ENCODE data around the gene ANG.
"Not testable (repeated sequence)": the region's sequence is repeated elsewhere in the genome, so short reads cannot be mapped to it uniquely, and the experiment has no call there.

ANG gene

DNA sequence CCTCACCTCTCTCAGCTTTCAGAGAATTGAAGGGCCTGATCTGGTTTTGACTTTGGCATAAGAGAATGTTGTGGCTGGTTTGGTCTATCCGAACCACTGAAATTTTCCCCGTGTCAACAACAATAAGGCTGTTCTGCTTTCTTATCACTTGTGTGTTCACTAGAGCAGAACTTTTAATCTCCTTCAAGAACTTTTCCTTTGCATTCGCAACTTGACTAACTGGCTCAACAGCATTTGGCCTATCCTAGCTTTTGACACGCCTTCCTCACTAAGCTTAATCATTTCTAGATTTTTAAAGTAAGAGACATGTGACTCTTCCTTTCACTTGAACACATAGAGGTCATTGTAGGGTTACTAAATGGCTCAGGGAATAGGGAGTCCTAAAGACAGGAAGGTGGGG lies 31.2 kb downstream of the ANG start:
- no peak for DNase-seq (ENCODE audit: low read depth, low spot score)
- Histone ChIP-seq H3K9ac (ENCODE audit: insufficient read length) (no peak overlapping the region), H3K4me3 (no peak overlapping the region), H3K27ac (no peak overlapping the region), H3K36me3 (ENCODE audit: insufficient read depth, low read length) (no peaks in the 10 kb centered on the region), H3K9me3 (ENCODE audit: low read depth, low read length) (no peaks in the 10 kb centered on the region)
- no peak for TF ChIP-seq POLR2AphosphoS5 (IDR thresholded peaks at IDR 0.05; ENCODE audit: borderline replicate concordance, low read depth, low read length)
- no peak for TF ChIP-seq FOXP2 (optimal IDR thresholded peaks at IDR 0.05; ENCODE audit: control extremely low read depth, extremely low read length, insufficient read depth)
- TF ChIP-seq EZH2 (IDR thresholded peaks at IDR 0.05), result no peak

- H3K27ac ChIP-seq, result no peak overlapping the region
- DNase-seq (ENCODE audit: low read depth, low spot score), result no peak
- no peak overlapping the region for H3K4me3 ChIP-seq
- TF ChIP-seq FOXP2 (optimal IDR thresholded peaks at IDR 0.05; ENCODE audit: control extremely low read depth, extremely low read length, insufficient read depth) (no peak), EZH2 (IDR thresholded peaks at IDR 0.05) (no peak), POLR2AphosphoS5 (IDR thresholded peaks at IDR 0.05; ENCODE audit: borderline replicate concordance, low read depth, low read length) (no peak)
- no peak overlapping the region for H3K9ac ChIP-seq (ENCODE audit: insufficient read length)
- no peaks in the 10 kb centered on the region for H3K9me3 ChIP-seq (ENCODE audit: low read depth, low read length)
- no peaks in the 10 kb centered on the region for H3K36me3 ChIP-seq (ENCODE audit: insufficient read depth, low read length)
Measured at GRCh38 chr14:20720741-20721140, 32.2 kb downstream of the ANG start.

DNA sequence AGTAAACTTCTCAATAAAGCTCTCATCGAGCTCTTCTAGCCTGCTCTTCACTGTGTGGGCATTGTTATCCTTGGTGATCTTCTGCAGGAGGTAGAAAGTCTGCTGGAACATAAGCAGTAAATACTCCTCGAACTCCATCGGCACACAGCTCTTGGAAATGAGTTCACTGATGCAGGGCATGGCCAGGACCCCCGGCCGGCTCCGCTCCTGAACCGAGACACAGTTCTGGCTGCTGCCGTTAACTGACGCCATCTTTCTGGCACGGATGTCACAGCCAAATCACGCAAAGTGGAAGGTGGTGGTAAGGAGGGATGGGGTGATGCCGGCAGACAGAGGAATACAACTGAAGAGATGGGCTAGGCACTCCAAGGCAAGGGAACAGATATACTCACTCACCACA lies 33.5 kb downstream of the ANG start:
- Histone ChIP-seq H3K9me3 (ENCODE audit: low read depth, low read length) (no peaks in the 10 kb centered on the region), H3K36me3 (ENCODE audit: insufficient read depth, low read length) (no peaks in the 10 kb centered on the region), H3K9ac (ENCODE audit: insufficient read length) (no peak overlapping the region), H3K4me3 (no peak overlapping the region), H3K27ac (no peak overlapping the region)
- no peak for DNase-seq (ENCODE audit: low read depth, low spot score)
- TF ChIP-seq POLR2AphosphoS5 (IDR thresholded peaks at IDR 0.05; ENCODE audit: borderline replicate concordance, low read depth, low read length), result no peak
- no peak for TF ChIP-seq FOXP2 (optimal IDR thresholded peaks at IDR 0.05; ENCODE audit: control extremely low read depth, extremely low read length, insufficient read depth)
- no peak for TF ChIP-seq EZH2 (IDR thresholded peaks at IDR 0.05)

- H3K9ac ChIP-seq (ENCODE audit: insufficient read length), result no peak overlapping the region
- no peaks in the 10 kb centered on the region for H3K9me3 ChIP-seq (ENCODE audit: low read depth, low read length)
- DNase-seq (ENCODE audit: low read depth, low spot score), result no peak
Measured at GRCh38 chr14:20723488-20723887, 34.9 kb downstream of the ANG start.

DNA sequence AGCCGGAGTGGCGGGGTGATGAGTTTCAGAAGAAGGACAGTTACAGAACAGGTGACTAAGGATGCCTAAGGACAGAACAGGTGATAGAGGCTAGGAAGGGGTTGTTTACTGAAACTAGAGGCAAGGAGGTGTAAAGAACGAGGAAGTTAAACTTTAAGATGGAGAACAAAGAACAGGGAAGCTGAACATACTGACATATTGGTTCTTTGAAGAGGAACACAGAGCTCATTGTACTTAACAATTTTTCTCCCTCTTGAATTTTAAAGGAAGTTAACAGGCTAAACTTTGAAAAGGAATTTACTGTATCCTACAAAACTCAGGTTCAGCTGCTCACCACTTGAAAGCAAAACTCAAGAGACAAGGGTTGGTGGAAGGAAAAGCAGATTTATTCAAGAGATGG lies 37.6 kb downstream of the ANG start:
- not testable (repeated sequence) for DNase-seq (ENCODE audit: low read depth, low spot score); H3K36me3 ChIP-seq (ENCODE audit: insufficient read depth, low read length)

More at GRCh38 chr14:20723488-20723887, 34.9 kb downstream of the ANG start:
- Histone ChIP-seq H3K4me3 (no peak overlapping the region), H3K27ac (no peak overlapping the region), H3K36me3 (ENCODE audit: insufficient read depth, low read length) (no peaks in the 10 kb centered on the region)
- TF ChIP-seq POLR2AphosphoS5 (IDR thresholded peaks at IDR 0.05; ENCODE audit: borderline replicate concordance, low read depth, low read length), result no peak
- TF ChIP-seq EZH2 (IDR thresholded peaks at IDR 0.05), result no peak
- TF ChIP-seq FOXP2 (optimal IDR thresholded peaks at IDR 0.05; ENCODE audit: control extremely low read depth, extremely low read length, insufficient read depth), result no peak

GRCh38 chr14:20726531-20726930 lies 38.0 kb downstream of the ANG start:
- Histone ChIP-seq H3K4me3 (no peak overlapping the region), H3K27ac (no peak overlapping the region), H3K9me3 (ENCODE audit: low read depth, low read length) (no peaks in the 10 kb centered on the region), H3K36me3 (ENCODE audit: insufficient read depth, low read length) (no peaks in the 10 kb centered on the region), H3K9ac (ENCODE audit: insufficient read length) (no peak overlapping the region)
- no peak for DNase-seq (ENCODE audit: low read depth, low spot score)
- TF ChIP-seq EZH2 (IDR thresholded peaks at IDR 0.05), result no peak

More for the DNA sequence above, 37.6 kb downstream of the ANG start:
- H3K9ac ChIP-seq (ENCODE audit: insufficient read length); H3K27ac ChIP-seq; H3K4me3 ChIP-seq; H3K9me3 ChIP-seq (ENCODE audit: low read depth, low read length): not testable (repeated sequence)

GRCh38 chr14:20730891-20731290 lies 42.3 kb downstream of the ANG start:
- Histone ChIP-seq H3K36me3 (ENCODE audit: insufficient read depth, low read length) (no peaks in the 10 kb centered on the region), H3K9me3 (ENCODE audit: low read depth, low read length) (no peaks in the 10 kb centered on the region), H3K4me3 (no peak overlapping the region), H3K27ac (no peak overlapping the region), H3K9ac (ENCODE audit: insufficient read length) (no peak overlapping the region)
- no peak for DNase-seq (ENCODE audit: low read depth, low spot score)
- TF ChIP-seq POLR2AphosphoS5 (IDR thresholded peaks at IDR 0.05; ENCODE audit: borderline replicate concordance, low read depth, low read length) (no peak), FOXP2 (optimal IDR thresholded peaks at IDR 0.05; ENCODE audit: control extremely low read depth, extremely low read length, insufficient read depth) (no peak), EZH2 (IDR thresholded peaks at IDR 0.05) (no peak)

DNA sequence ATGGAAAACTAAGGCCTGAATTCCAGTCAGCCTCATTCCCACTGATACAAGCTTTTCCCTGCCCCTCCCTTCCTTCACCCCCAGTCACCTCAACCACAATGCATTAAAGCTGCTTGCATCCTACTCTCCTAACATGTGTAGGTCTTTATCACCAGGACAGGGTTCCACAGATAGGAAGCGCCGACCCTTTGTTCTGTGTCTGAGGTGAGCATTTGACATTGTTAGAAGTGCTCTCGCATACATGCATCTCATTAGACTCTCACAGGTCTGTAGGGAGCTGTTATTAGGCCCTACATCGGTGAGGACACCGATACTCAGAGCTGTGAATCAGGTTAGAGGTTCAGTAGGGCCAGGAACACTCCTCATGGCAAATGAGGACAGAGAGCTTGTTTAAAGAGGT lies 43.9 kb downstream of the ANG start:
- Histone ChIP-seq H3K36me3 (ENCODE audit: insufficient read depth, low read length) (no peaks in the 10 kb centered on the region), H3K9me3 (ENCODE audit: low read depth, low read length) (no peaks in the 10 kb centered on the region), H3K9ac (ENCODE audit: insufficient read length) (no peak overlapping the region), H3K4me3 (no peak overlapping the region), H3K27ac (no peak overlapping the region)
- no peak for DNase-seq (ENCODE audit: low read depth, low spot score)
- TF ChIP-seq POLR2AphosphoS5 (IDR thresholded peaks at IDR 0.05; ENCODE audit: borderline replicate concordance, low read depth, low read length) (no peak), EZH2 (IDR thresholded peaks at IDR 0.05) (no peak)

DNA sequence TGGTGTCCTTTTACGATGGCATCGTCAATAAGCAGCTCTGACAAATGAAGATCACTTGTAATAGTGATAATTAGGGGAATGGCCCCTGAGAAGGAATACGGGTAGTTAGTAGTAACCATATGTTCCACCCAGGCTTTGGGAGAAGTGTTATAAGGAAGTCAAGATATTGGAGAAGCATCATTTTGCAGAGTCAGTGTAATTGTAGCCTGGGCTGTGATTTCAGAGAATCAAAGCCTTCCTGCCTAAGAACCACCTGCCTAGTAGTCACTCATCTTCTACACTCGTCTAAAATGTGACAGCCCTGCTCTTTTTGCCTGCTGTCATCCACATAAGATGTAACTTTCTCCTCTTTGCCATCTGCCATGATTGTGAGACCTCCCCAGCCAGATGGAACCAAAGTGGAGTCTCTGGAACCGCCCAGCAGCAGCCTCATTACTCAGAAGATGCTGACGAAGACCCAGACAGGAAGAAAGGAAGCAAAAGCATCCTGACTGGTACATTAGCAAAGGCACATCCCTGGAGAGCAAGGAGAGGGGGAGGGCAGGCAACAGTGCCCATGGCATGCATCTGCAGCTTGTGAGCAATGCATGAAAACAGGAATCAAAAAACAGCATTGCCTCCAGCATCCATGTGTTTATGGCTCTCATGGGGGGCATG lies 44.5 kb downstream of the ANG start:
- Histone ChIP-seq H3K9me3 (ENCODE audit: low read depth, low read length) (no peaks in the 10 kb centered on the region), H3K27ac (no peak overlapping the region), H3K36me3 (ENCODE audit: insufficient read depth, low read length) (no peaks in the 10 kb centered on the region), H3K4me3 (no peak overlapping the region), H3K9ac (ENCODE audit: insufficient read length) (no peak overlapping the region)
- TF ChIP-seq POLR2AphosphoS5 (IDR thresholded peaks at IDR 0.05; ENCODE audit: borderline replicate concordance, low read depth, low read length) (no peak), FOXP2 (optimal IDR thresholded peaks at IDR 0.05; ENCODE audit: control extremely low read depth, extremely low read length, insufficient read depth) (no peak), EZH2 (IDR thresholded peaks at IDR 0.05) (no peak)
- no peak for DNase-seq (ENCODE audit: low read depth, low spot score)

Data from SK-N-MC (cell line).